ENCODE data around the gene CACNA1G.
A peak's percentile ranks its signal among the peaks of the same experiment; 100 is the strongest.

Gene CACNA1G

DNA sequence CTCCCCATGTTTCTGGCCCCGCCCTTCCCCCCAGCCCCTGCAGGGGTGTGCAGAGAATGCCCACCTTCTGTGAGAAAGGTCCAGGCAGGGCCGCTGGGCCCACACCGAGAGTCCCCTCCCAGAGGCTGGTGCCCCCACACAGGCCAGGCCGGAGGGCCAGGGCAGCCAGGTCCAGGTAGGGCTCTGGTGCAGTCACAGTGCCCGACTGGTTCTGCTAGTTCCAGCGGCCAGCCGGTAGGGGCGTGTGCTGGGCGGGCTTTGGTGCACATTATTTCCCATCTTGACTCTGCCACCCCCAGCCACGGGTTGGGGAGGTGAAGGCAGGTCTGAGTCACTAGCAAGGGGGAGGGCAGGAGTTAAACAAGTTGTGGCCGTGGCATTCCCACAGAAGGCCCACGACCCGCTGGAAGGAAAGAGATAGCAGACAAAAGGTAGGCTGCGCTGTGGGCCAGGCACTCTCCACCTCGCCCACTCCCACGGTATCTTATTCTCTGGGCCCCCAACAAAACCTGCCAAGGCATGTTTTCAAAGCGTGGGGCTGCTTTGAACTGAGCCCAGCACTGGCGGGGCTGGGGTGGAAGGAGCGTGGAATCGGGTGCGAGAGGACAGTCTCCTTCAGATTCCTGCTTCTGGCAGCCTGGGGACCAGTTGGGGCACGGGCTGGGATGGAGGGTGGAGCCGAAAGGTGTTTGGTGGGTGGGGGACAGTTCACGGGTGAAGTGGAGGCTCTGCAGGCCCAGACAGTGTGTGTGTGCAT lies 26.1 kb upstream of the CACNA1G start:
- Histone ChIP-seq H3K27ac (ENCODE audit: low read length) (no peak overlapping the region), H3K27me3 (ENCODE audit: insufficient read depth, low read length) (peaks cover 45% of the 10 kb centered on the region), H3K4me3 (ENCODE audit: low read length) (peak overlapping the region; percentile 81; the same call in 1 of the 2 replicates), H3K4me1 (ENCODE audit: insufficient read depth, low read length) (peaks cover 10% of the 10 kb centered on the region; the same call in 1 of the 2 replicates), H3K36me3 (ENCODE audit: insufficient read depth, low read depth, low read length) (no peaks in the 10 kb centered on the region), H3K9ac (ENCODE audit: low read depth, low read length) (no peak overlapping the region), H3K9me3 (ENCODE audit: insufficient read depth, low read depth, low read length) (no peaks in the 10 kb centered on the region)

DNA sequence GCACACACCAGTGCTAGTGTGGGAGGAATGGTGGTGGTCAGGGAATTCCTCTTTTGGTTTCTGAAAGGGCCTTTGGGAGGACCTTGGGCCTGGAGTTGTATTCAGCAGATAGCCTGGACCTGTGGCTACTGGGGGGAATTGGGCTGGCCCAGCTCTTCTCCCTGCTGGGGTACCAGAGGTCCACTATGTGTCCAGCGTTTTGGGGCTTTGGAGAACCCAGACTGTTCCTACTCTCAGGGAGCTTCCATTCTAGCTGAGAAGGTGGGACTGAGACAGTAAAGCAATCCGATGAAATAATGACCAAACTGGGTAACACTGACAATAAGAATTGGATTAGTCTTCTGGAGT lies 25.6 kb upstream of the CACNA1G start:
- Histone ChIP-seq H3K27me3 (ENCODE audit: insufficient read depth, low read length) (peaks cover 45% of the 10 kb centered on the region), H3K27ac (ENCODE audit: low read length) (no peak overlapping the region), H3K9ac (ENCODE audit: low read depth, low read length) (no peak overlapping the region), H3K9me3 (ENCODE audit: insufficient read depth, low read depth, low read length) (no peaks in the 10 kb centered on the region), H3K4me3 (ENCODE audit: low read length) (no peak overlapping the region), H3K36me3 (ENCODE audit: insufficient read depth, low read depth, low read length) (no peaks in the 10 kb centered on the region), H3K4me1 (ENCODE audit: insufficient read depth, low read length) (peaks cover 10% of the 10 kb centered on the region; the same call in 1 of the 2 replicates)

- Histone ChIP-seq H3K9ac (ENCODE audit: low read depth, low read length) (no peak overlapping the region), H3K36me3 (ENCODE audit: insufficient read depth, low read depth, low read length) (no peaks in the 10 kb centered on the region), H3K9me3 (ENCODE audit: insufficient read depth, low read depth, low read length) (no peaks in the 10 kb centered on the region), H3K27ac (ENCODE audit: low read length) (no peak overlapping the region), H3K27me3 (ENCODE audit: insufficient read depth, low read length) (peaks cover 45% of the 10 kb centered on the region), H3K4me3 (ENCODE audit: low read length) (no peak overlapping the region), H3K4me1 (ENCODE audit: insufficient read depth, low read length) (peaks cover 10% of the 10 kb centered on the region; the same call in 1 of the 2 replicates)
These were observed 25.1 kb upstream of the CACNA1G start for GRCh38 chr17:50535407-50535806.

DNA sequence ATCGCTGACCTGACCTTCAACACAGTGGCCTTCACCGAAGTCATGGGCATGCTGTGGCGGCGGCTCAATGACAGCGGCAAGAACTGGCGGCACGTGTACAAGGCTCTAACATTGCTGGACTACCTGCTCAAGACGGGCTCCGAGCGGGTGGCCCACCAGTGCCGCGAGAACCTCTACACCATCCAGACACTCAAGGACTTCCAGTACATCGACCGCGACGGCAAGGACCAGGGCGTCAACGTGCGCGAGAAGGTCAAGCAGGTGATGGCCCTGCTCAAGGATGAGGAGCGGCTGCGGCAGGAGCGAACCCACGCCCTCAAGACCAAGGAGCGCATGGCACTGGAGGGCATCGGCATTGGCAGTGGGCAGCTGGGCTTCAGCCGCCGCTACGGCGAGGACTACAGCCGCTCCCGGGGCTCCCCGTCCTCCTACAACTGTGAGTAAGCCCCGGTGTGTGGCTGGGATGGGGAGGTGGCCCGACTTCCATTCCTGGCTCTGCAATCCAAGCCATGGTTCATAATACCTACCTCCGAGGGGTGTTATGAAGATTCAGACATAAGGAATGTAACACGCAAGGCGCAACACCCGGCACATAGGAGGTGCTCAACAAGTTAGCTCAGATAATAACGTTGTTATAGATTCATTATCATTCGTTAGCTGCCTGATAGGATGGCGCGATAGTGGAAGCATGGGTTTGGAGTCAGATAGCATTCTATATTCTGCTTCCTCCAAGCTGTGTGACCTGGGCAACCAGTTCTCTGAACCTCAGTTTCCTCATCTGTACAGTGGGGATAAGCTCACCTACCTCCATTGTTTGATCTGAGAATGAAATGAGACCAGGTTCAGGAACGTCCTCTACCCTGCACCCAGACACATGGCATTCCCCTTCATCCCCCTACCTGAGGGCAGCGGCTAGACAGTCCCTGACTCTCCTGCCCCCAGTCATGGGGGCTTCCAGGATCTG lies 23.6 kb upstream of the CACNA1G start:
- Histone ChIP-seq H3K4me1 (ENCODE audit: insufficient read depth, low read length) (peaks cover 6% of the 10 kb centered on the region; the same call in 1 of the 2 replicates), H3K9ac (ENCODE audit: low read depth, low read length) (no peak overlapping the region), H3K4me3 (ENCODE audit: low read length) (no peak overlapping the region)

DNA sequence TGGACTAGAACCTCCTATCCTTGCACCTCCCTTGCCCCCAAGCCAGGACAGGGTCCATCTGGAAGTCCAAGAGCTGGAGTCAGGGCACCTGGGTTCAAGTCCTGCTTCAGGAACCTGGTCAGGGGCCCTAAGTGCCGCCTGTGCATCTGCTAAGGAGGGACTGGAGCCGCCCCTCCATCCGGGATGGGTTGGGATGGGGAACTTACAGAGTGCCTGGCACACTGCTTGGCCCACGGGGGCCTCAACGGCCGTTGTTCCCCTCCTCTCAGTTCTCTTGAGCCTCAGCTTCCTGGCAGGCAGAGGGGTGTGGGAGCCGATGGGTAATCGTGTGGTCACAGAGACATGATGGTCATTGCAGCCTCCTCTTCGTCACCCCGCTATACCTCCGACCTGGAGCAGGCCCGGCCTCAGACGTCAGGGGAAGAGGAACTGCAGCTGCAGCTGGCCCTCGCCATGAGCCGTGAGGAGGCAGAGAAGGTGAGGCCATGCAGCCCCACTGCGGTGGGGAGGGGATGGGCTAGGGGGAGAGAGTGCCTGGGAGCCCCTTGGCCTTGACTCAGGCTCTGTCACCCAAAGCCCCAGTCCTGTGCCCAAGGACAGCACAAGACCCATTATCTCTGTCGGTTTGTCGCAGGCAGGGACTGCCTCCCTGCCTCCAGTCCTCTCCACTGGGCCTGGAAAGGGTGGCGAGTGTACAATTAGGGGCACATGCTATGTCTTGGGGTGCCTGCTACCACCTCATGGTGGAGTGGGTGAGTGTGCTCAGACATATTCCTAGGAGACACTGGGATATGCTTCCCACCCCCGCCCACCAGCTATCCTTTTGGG lies 22.6 kb upstream of the CACNA1G start:
- H3K4me3 ChIP-seq (ENCODE audit: low read length) = no peak overlapping the region
- peaks cover 2% of the 10 kb centered on the region; the same call in 1 of the 2 replicates for H3K4me1 ChIP-seq (ENCODE audit: insufficient read depth, low read length)
- H3K36me3 ChIP-seq (ENCODE audit: insufficient read depth, low read depth, low read length) = no peaks in the 10 kb centered on the region
- peaks cover 36% of the 10 kb centered on the region for H3K27me3 ChIP-seq (ENCODE audit: insufficient read depth, low read length)
- no peak overlapping the region for H3K9ac ChIP-seq (ENCODE audit: low read depth, low read length)
- no peak overlapping the region for H3K27ac ChIP-seq (ENCODE audit: low read length)
- no peaks in the 10 kb centered on the region for H3K9me3 ChIP-seq (ENCODE audit: insufficient read depth, low read depth, low read length)

More for the DNA sequence above, 23.6 kb upstream of the CACNA1G start:
- Histone ChIP-seq H3K36me3 (ENCODE audit: insufficient read depth, low read depth, low read length) (no peaks in the 10 kb centered on the region), H3K27ac (ENCODE audit: low read length) (no peak overlapping the region), H3K27me3 (ENCODE audit: insufficient read depth, low read length) (peaks cover 45% of the 10 kb centered on the region), H3K9me3 (ENCODE audit: insufficient read depth, low read depth, low read length) (no peaks in the 10 kb centered on the region)

DNA sequence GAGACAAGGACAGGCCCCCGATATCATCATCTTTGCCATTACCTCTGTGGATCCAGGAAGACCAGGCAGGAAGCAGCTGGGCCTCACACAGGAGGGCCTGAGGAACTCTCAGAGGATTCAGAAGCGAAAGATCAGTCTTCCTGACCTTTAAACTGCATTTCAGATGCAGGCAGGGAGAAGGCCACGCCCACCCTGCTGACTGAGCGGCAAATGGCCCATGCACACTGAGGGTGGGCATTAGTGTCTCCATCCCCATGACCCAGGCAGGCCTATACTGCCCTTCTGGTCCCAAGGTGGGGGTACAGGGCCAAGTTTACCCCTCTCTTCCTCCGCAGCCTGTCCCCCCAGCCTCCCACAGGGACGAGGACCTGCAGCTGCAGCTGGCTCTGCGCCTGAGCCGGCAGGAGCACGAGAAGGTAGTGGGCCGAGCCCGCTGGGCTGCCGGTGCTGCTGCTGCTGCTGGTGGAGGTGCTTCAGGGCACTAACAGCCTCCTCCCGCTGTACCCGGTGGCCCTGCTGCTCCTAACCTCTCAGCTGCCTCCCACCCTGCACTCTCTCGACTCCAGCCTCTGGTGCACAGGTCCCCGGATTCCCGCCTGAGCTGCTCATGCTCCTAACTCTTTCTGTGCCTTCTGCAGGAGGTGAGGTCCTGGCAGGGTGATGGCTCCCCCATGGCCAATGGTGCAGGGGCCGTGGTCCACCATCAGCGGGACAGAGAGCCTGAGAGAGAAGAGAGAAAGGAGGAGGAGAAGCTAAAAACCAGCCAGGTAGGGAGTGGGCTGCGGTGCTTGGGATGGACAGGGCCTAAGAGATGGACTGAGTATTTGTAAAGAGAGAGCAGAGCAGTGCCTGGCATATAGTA lies 21.7 kb upstream of the CACNA1G start:
- Histone ChIP-seq H3K9ac (ENCODE audit: low read depth, low read length) (no peak overlapping the region), H3K36me3 (ENCODE audit: insufficient read depth, low read depth, low read length) (no peaks in the 10 kb centered on the region), H3K9me3 (ENCODE audit: insufficient read depth, low read depth, low read length) (no peaks in the 10 kb centered on the region), H3K27me3 (ENCODE audit: insufficient read depth, low read length) (peaks cover 27% of the 10 kb centered on the region), H3K4me3 (ENCODE audit: low read length) (no peak overlapping the region), H3K27ac (ENCODE audit: low read length) (no peak overlapping the region), H3K4me1 (ENCODE audit: insufficient read depth, low read length) (peaks cover 2% of the 10 kb centered on the region; the same call in 1 of the 2 replicates)

DNA sequence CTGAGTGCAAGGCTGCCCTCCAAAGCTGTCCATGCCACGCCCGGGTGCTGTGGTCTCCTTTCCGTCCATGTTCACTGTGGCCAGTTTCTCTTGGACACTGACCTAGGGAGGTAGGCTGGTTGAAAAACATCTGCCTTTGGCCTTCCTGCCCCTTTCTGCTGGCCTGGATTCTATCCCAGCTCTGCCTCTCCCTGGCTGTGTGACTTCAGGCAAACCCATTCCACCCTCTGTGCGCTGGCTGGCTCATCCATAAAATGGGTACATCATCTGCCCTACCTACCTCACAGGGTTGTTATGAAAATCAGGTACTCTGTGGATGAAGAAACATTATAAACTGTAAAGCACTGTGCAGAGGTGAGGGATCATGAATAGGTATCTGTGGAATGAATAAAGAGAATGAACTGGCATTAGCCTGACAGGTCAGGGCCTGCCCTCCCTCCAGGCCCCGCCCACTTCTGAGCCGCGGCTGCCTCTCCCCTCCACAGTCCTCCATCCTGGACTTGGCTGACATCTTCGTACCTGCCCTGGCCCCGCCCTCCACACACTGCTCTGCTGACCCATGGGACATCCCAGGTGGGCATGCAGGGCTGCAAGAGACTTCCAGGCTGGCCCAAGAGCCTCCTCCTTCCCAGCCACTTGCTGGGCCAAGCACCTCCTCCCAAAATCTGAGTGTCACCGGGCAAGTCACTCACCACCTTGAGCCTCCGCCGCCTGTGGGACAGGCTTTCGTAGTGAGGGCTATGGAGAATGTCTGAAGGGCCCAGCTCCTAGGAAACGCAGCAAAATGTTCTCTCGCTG lies 20.6 kb upstream of the CACNA1G start:
- Histone ChIP-seq H3K27ac (ENCODE audit: low read length) (no peak overlapping the region), H3K9ac (ENCODE audit: low read depth, low read length) (no peak overlapping the region), H3K9me3 (ENCODE audit: insufficient read depth, low read depth, low read length) (no peaks in the 10 kb centered on the region), H3K4me1 (ENCODE audit: insufficient read depth, low read length) (no peaks in the 10 kb centered on the region), H3K27me3 (ENCODE audit: insufficient read depth, low read length) (peaks cover 15% of the 10 kb centered on the region), H3K4me3 (ENCODE audit: low read length) (no peak overlapping the region), H3K36me3 (ENCODE audit: insufficient read depth, low read depth, low read length) (no peaks in the 10 kb centered on the region)

DNA sequence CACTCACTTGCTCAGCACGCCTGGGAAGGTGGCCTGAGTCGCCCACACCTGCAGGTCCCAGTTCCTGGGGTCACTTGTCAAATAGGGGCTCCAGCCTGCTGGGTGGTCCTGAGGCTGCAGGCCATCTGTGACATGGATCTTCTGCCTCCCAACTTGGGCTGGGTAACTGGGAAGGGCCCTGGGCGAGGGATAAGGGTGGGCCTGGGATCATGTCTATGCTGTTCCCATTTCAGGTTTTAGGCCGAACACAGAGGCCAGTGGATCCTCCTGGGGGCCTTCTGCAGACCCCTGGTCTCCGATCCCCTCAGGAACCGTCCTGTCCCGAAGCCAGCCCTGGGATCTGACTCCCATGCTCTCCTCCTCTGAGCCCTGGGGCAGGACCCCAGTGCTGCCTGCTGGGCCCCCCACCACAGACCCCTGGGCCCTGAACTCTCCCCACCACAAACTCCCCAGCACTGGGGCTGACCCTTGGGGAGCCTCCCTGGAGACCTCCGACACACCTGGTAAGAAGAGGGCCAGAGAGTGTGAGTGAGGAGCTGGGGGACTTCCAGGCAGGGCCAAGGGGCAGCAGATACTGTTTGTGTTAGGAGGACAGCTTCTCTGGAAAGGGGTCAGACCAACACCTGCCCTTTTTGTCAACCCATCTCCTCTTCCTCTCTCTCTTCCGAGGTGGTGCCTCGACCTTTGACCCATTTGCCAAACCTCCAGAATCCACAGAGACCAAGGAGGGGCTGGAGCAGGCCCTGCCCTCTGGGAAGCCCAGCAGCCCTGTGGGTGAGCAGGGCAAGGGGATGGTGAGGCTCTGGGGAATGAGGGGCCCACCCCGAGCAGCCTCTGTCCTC lies 19.7 kb upstream of the CACNA1G start:
- no peak overlapping the region for H3K4me3 ChIP-seq (ENCODE audit: low read length)
- H3K27ac ChIP-seq (ENCODE audit: low read length) = no peak overlapping the region
- no peaks in the 10 kb centered on the region for H3K9me3 ChIP-seq (ENCODE audit: insufficient read depth, low read depth, low read length)
- no peaks in the 10 kb centered on the region for H3K4me1 ChIP-seq (ENCODE audit: insufficient read depth, low read length)
- no peaks in the 10 kb centered on the region for H3K36me3 ChIP-seq (ENCODE audit: insufficient read depth, low read depth, low read length)
- no peak overlapping the region for H3K9ac ChIP-seq (ENCODE audit: low read depth, low read length)
- peaks cover 11% of the 10 kb centered on the region for H3K27me3 ChIP-seq (ENCODE audit: insufficient read depth, low read length)

GRCh38 chr17:50541402-50541715 lies 19.2 kb upstream of the CACNA1G start:
- Histone ChIP-seq H3K4me3 (ENCODE audit: low read length) (peak overlapping the region; percentile 73), H3K9me3 (ENCODE audit: insufficient read depth, low read depth, low read length) (no peaks in the 10 kb centered on the region), H3K27me3 (ENCODE audit: insufficient read depth, low read length) (peaks cover 11% of the 10 kb centered on the region), H3K27ac (ENCODE audit: low read length) (no peak overlapping the region), H3K9ac (ENCODE audit: low read depth, low read length) (peak overlapping the region; percentile 64), H3K4me1 (ENCODE audit: insufficient read depth, low read length) (no peaks in the 10 kb centered on the region), H3K36me3 (ENCODE audit: insufficient read depth, low read depth, low read length) (no peaks in the 10 kb centered on the region)

Measured in iPS-20b (cell line).